ENCODE data around the gene P2RX7. TPM values are rescaled to one million over a fixed set of nuclear protein-coding genes. Genes with fewer than 3 reads are reported as not detected.

P2RX7 gene
- 10 to 100 TPM in 1 of 2 donors, 1 to 10 TPM in 1; 1.4 to 11.8 TPM for total RNA-seq

- Histone ChIP-seq H3K4me3 (peak within 1 kb of the TSS; percentile 33 to 34), H3K9me3 (no peaks in the 10 kb centered on the region), H3K4me1 (replicated peaks) (no peaks in the 10 kb centered on the region), H3K27me3 (replicated peaks; ENCODE audit: insufficient read depth) (no peaks in the 10 kb centered on the region), H3K36me3 (no peaks in the 10 kb centered on the region), H3K27ac (peak within 1 kb of the TSS; percentile 21 to 55)
- TF ChIP-seq POLR2A (IDR thresholded peaks at IDR 0.05), result peak; percentile 38
- TF ChIP-seq CTCF (IDR thresholded peaks at IDR 0.05), result peak in 1 of 4 experiments; percentile 20
- TF ChIP-seq POLR2AphosphoS5 (IDR thresholded peaks at IDR 0.05), result peak; percentile 22
- WGBS, result under 1% methylated on average over 25 of the region's 25 CpGs
- intact Hi-C loops (cut with DNase I), result no loop called here
- DNase-seq (ENCODE audit: low spot score), result peak; percentile 62
Observed at GRCh38 chr12:121132601-121133481, at the start of gene P2RX7. TSS of gene P2RX7 (plus strand) at chr12:121132876. CDS start at chr12:121132971, 95 bp downstream.

GRCh38 chr12:121084229-121084628 is 48.4 kb upstream of the P2RX7 start:
- H3K9me3 ChIP-seq, result no peaks in the 10 kb centered on the region
- no peak overlapping the region for H3K4me3 ChIP-seq
- H3K4me1 ChIP-seq (replicated peaks), result no peaks in the 10 kb centered on the region
- intact Hi-C loops (cut with DNase I), result no loop called here
- H3K27ac ChIP-seq, result no peak overlapping the region
- 69% methylated on average over 3 of the region's 3 CpGs for WGBS
- DNase-seq (ENCODE audit: low spot score), result no peak
- no peaks in the 10 kb centered on the region for H3K27me3 ChIP-seq (replicated peaks; ENCODE audit: insufficient read depth)
- no peaks in the 10 kb centered on the region for H3K36me3 ChIP-seq
- no peak for TF ChIP-seq POLR2A (IDR thresholded peaks at IDR 0.05)
- no peak for TF ChIP-seq POLR2AphosphoS5 (IDR thresholded peaks at IDR 0.05)
- TF ChIP-seq CTCF (IDR thresholded peaks at IDR 0.05), result no peak

GRCh38 chr12:121085069-121085468 is 47.6 kb upstream of the P2RX7 start:
- Histone ChIP-seq H3K4me3 (no peak overlapping the region), H3K36me3 (no peaks in the 10 kb centered on the region), H3K27ac (no peak overlapping the region), H3K9me3 (no peaks in the 10 kb centered on the region), H3K27me3 (replicated peaks; ENCODE audit: insufficient read depth) (no peaks in the 10 kb centered on the region), H3K4me1 (replicated peaks) (no peaks in the 10 kb centered on the region)
- no peak for DNase-seq (ENCODE audit: low spot score)
- WGBS, result 92% methylated on average over 4 of the region's 4 CpGs
- TF ChIP-seq POLR2AphosphoS5 (IDR thresholded peaks at IDR 0.05) (no peak), POLR2A (IDR thresholded peaks at IDR 0.05) (no peak), CTCF (IDR thresholded peaks at IDR 0.05) (no peak)
- intact Hi-C loops (cut with DNase I), result no loop called here

GRCh38 chr12:121085506-121086353 is 46.9 kb upstream of the P2RX7 start:
- no peaks in the 10 kb centered on the region for H3K27me3 ChIP-seq (replicated peaks; ENCODE audit: insufficient read depth)
- no peak overlapping the region for H3K4me3 ChIP-seq
- no peaks in the 10 kb centered on the region for H3K9me3 ChIP-seq
- TF ChIP-seq CTCF (IDR thresholded peaks at IDR 0.05) (no peak), POLR2A (IDR thresholded peaks at IDR 0.05) (no peak), POLR2AphosphoS5 (IDR thresholded peaks at IDR 0.05) (no peak)
- WGBS, result 92% methylated on average over 17 of the region's 17 CpGs
- H3K27ac ChIP-seq, result no peak overlapping the region
- intact Hi-C loops (cut with DNase I), result no loop called here
- no peaks in the 10 kb centered on the region for H3K4me1 ChIP-seq (replicated peaks)
- DNase-seq (ENCODE audit: low spot score), result no peak
- no peaks in the 10 kb centered on the region for H3K36me3 ChIP-seq

Measured in prostate gland (tissue), 2 donors.